Measurements from ENCODE around the gene BEST4.

Gene BEST4

GRCh38 chr1:44786138-44786840 is 1.7 kb downstream of the BEST4 start:
- peak overlapping the region; percentile 57 for H3K4me3 ChIP-seq (ENCODE audit: low read depth, low read length)
- peak; percentile 100 for TF ChIP-seq CTCF (IDR thresholded peaks at IDR 0.05; ENCODE audit: borderline replicate concordance, insufficient read depth, low read depth, low read length)

DNA sequence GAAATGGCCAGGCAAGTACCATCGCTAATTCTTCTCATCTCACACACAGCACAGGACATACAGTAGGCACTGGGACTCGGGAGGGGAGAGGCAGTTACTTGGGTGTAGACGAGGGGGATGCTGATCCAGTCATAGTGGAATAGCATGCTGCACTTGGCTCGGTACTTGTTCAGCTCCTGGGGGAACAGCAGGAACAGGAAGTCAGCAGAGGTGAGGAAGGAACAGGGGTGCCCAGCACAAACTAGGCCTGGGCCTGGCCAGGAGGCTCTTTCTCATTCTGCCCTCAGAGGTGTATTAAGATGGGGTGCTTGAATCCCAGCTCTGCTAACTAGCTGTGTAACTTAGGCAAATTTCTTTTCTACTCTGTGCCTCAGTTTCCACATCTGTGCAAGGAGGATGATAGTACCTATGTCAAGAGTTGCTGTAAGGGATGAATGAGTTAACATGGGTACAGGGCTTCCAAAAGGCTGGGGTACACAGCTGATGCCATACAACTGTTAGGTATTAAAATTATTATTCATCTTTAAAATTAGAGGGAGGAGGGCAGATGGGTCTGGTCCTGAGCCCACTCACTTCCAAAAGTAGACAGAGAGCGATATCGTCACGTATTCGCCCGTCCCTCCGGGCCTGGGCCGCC is 2.4 kb downstream of the BEST4 start:
- TF ChIP-seq CTCF (IDR thresholded peaks at IDR 0.05; ENCODE audit: borderline replicate concordance, insufficient read depth, low read depth, low read length) = no peak
- H3K4me3 ChIP-seq (ENCODE audit: low read depth, low read length) = peak overlapping the region; percentile 57

DNA sequence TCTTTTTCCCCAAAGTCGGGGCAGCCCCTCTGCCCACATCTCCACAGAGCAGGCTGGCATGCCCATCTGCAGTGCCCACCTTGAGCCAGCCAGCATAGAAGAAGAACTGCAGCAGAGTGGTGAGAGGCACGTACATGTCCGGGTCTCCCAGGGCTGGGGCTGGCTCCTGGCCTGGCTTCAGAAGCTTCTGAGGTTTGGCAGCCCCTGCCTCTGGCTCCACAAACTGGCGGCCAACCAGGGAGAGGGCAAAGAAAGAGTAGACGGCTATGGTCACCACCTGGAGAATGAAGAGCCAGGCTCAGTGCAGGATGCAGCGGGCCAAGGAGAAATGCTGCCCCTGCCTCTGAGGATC is 3.0 kb downstream of the BEST4 start:
- no peak overlapping the region for H3K4me3 ChIP-seq (ENCODE audit: low read depth, low read length)
- TF ChIP-seq CTCF (IDR thresholded peaks at IDR 0.05; ENCODE audit: borderline replicate concordance, insufficient read depth, low read depth, low read length) = no peak

- H3K4me3 ChIP-seq (ENCODE audit: low read depth, low read length) = peak overlapping the region; percentile 52
- TF ChIP-seq CTCF (IDR thresholded peaks at IDR 0.05; ENCODE audit: borderline replicate concordance, insufficient read depth, low read depth, low read length) = peak; percentile 36; the same call in 1 of the 2 replicates
These were observed 3.6 kb downstream of the BEST4 start for GRCh38 chr1:44784094-44785028.

DNA sequence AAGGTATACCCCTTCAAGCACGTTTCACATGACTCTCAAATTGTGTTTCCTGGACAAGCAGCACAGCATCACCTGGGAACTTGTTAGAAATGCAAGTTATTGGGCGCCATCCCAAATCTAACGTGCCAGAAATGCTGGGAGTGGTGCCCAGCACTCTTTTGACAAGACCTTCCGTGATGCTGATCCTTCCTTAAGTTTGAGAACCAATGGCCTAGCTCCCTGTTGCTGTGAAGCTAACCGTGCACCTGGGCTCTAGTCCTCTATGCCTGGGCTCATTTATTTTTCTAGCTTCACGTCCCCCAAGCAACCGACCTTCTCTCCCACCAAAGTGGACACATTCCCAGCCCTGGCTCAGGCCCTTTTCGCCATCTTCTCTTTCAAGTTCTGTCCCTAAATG is 4.3 kb downstream of the BEST4 start:
- TF ChIP-seq CTCF (IDR thresholded peaks at IDR 0.05; ENCODE audit: borderline replicate concordance, insufficient read depth, low read depth, low read length) = no peak
- peak overlapping the region; percentile 52 for H3K4me3 ChIP-seq (ENCODE audit: low read depth, low read length)

GRCh38 chr1:44780583-44781121 is 7.3 kb downstream of the BEST4 start:
- no peak for TF ChIP-seq CTCF (IDR thresholded peaks at IDR 0.05; ENCODE audit: borderline replicate concordance, insufficient read depth, low read depth, low read length)
- no peak overlapping the region for H3K4me3 ChIP-seq (ENCODE audit: low read depth, low read length)
